HG03064 (cell line): ENCODE results near the gene ART1.
"Not testable (repeated sequence)": the region's sequence is repeated elsewhere in the genome, so short reads cannot be mapped to it uniquely, and the experiment has no call there.

Experiments used
- ATAC-seq: cut with Tn5 transposase; IDR thresholded peaks from one replicate; pipeline ENCODE4 v1.9.1; 2021; ENCODE audit warnings: low read depth; ENCODE audit not compliant: unreplicated experiment

ART1 gene

DNA sequence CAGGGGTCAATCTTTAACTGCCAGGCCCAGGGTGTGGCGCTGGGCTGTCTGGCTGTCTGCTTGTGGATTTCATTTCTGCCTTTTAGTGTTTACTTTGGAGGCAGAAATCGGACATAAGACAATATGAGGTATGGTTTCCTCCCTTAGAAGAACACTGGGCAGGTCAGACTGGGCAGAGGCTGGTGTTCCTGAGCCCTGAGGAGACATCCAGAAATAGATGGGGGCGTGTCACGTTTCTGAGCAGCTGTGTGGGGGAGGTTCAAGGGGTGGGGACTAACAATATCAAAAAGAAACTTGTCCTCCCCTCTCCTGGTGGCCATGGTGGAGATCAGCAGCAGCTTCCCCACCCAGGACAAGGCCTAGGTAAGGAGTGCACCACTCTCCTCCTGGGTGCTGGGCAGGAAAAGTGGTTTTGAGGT lies at the start of gene ART1:
Gene ART1, plus strand, starts transcription at position 312 of the 419 bp plus-strand sequence. CDS start 14,086 bp downstream, outside the sequence.
- ATAC-seq = no peak

DNA sequence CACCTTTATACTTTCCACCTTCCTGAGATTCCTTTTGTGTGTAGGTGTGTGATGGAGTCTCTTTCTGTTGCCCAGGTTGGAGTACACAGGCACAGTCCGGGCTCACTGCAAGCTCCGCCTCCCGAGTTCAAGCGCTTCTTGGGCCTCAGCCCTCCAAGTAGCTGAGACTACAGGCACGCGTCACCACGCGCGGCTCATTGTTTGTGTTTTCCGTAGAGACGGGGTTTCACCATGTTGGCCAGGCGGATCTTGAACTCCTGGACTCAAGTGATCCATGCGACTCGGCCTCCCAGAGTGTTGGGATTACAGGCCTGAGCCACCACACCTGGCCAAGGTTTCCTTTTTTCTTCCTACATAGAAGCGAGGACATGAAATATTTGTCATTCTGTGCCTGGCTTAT lies 47.2 kb upstream of the ART1 start:
- not testable (repeated sequence) for ATAC-seq

DNA sequence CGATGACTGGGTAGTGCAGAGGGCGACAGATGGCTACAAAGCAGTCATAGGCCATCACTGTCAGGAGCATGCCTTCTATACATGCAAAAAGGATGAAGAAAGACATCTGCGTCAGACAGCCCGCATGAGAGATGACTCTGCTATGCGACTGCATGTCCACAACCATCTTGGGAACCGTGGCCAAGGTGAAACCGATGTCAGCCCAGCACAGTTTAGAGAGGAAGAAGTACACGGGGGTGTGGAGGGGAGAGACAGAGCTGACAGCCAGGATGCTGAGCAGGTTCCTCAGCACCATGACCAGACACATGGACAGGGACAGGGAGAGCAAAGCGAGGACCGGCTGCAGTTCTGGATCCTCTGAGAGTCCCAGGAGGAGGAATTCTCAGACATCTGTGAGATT lies 44.7 kb upstream of the ART1 start:
- not testable (repeated sequence) for ATAC-seq

GRCh38 chr11:3604167-3604566 lies 40.8 kb upstream of the ART1 start:
- ATAC-seq = no peak

GRCh38 chr11:3605283-3605662 lies 39.7 kb upstream of the ART1 start:
- ATAC-seq = no peak

DNA sequence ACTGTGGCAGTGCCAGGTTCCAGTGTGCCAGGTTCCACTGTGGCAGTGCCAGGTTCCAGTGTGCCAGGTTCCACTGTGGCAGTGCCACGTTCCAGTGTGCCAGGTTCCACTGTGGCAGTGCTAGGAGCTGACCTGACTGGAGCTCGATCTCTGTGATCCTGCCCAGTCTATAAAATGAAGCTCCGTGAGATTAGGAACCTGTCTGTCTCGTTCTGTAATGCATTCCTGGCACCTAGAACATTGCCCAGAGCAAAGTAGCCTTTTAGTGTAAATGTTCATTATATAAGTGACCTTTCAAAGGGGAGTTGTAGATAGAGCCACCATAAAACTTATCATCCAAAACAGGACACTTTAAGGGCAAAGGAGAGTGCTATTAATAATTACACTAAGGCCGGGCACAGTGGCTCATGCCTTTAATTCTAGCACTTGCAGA lies 39.1 kb upstream of the ART1 start:
- no peak for ATAC-seq

DNA sequence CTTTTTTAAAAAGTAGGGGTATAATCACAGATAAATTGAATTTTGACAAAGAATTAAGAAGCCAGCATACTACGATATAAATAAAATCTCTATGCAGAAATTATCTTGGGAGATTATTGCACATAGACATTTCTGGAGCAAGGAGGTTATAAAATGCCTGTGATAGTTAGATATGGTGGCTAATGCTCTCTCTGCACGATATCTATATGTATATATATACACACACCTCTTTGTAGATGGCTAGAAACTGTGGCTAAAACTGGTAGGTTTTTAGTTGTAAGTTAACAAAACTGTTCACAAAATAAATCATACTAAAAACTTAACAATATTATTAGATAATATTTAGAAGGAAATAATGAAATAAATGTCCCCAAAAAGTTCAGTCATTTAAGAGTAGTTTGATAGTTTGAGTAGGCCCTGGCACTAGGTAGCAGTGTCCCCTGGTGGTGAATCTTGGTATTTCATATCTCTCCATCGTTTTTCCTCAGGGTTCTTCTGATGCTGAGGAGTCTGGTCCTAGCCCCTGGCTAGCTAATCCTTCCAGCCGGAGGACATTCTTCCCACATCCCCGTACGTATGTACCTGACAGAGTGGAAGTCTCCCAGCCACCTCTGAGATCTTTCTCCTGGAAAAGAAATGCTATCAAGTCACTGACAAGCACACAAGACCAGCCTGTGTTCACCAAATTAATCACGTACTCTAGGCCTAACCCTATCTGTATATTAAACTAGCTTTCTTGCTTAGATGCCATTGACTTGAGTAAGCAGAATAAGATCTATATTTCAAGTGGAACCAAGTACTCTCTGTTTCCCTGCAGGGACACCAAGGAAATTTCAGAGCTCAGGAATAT lies 35.3 kb upstream of the ART1 start:
- no peak for ATAC-seq

GRCh38 chr11:3610846-3611245 lies 34.1 kb upstream of the ART1 start:
- ATAC-seq = no peak

- ATAC-seq = no peak
Measured at GRCh38 chr11:3611976-3612678, 32.8 kb upstream of the ART1 start.

GRCh38 chr11:3613998-3614741 lies 30.8 kb upstream of the ART1 start:
- no peak for ATAC-seq

DNA sequence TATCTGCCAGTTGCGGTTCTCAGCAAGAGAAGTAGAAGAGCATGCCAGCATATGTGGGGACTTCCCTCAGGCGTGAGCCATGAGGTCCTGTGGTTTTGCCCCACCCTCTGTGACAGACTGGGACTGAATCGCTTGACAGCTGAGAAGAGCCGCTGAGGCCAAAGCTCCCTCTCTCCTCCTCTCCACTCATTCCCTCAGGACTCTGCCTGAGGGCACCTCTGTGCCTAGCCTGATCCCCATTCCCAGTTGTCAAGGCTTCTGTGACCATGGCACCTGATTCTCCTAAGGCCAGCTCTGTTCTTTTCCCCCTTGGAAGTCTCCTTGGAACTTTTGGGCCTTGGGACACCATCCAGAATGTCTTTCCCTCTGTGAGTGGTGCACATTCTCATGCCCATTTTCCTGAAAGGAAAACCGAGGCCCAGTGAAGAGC lies 30.2 kb upstream of the ART1 start:
- peak; percentile 72 for ATAC-seq

GRCh38 chr11:3615998-3616397 lies 28.9 kb upstream of the ART1 start:
- no peak for ATAC-seq

DNA sequence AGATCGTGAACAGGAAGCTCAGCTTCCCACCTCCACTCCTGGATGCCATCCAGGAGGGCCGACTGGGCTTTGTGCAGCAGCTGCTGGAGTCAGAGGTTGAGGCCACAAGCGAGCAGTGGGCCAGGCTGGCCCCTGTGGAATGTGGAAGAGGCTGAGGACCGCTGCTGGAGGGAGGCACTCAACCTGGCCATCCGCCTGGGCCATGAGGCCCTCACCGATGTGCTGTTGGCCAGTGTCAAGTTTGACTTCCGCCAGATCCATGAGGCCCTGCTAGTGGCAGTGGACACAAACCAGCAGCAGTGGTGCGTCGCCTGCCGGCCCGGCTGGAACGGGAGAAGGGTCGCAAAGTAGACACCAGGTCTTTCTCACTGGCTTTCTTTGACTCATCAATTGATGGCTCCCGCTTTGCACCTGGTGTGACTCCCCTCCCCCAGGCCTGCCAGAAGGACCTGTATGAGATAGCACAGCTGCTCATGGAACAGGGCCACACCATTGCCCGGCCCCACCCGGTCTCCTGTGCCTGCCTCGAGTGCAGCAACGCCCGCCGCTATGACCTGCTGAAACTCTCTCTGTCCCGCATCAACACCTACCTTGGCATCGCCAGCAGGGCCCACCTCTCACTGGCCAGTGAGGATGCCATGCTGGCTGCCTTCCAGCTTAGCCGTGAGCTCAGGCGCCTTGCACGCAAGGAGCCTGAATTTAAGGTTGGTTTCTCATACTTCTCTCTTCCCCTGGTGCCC lies 28.0 kb upstream of the ART1 start:
- ATAC-seq = no peak

GRCh38 chr11:3617990-3618389 lies 26.9 kb upstream of the ART1 start:
- no peak for ATAC-seq

DNA sequence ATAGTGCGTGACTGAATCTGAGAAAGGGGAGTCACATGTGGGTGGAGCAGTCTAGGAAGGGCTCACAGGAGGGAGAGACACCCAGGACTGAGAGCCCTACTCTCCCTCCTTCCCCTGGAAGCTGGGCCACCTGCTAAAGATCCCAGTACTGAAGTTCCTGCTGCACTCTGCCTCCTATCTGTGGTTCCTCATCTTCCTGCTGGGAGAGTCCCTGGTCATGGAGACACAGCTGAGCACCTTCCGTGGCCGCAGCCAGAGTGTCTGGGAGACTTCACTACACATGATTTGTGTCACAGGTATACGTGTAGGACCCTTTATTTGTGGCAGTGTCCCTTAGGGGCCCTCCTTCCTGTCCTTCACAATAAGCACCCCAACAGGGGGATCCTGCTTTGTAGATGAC lies 22.4 kb upstream of the ART1 start:
- no peak for ATAC-seq

DNA sequence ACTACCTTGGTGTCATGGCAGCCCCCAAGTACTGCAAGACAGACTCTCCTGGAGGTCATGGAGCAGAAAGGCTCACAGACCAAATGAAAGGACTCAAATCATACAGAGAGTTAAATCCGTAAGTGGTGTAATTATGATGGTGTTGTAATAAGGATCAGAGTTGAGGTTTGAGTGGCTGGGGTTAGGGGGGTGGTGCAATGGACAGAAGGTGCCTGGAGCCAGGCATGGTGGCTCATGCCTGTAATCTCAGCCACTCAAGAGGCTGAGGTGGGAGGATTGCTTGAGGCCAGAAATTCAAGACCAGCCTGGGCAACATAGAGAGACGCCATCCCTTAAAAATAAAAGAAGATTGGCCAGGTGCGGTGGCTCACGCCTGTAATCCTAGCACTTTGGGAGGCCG lies 21.8 kb upstream of the ART1 start:
- ATAC-seq = no peak

GRCh38 chr11:3623767-3624458 lies 21.0 kb upstream of the ART1 start:
- no peak for ATAC-seq

DNA sequence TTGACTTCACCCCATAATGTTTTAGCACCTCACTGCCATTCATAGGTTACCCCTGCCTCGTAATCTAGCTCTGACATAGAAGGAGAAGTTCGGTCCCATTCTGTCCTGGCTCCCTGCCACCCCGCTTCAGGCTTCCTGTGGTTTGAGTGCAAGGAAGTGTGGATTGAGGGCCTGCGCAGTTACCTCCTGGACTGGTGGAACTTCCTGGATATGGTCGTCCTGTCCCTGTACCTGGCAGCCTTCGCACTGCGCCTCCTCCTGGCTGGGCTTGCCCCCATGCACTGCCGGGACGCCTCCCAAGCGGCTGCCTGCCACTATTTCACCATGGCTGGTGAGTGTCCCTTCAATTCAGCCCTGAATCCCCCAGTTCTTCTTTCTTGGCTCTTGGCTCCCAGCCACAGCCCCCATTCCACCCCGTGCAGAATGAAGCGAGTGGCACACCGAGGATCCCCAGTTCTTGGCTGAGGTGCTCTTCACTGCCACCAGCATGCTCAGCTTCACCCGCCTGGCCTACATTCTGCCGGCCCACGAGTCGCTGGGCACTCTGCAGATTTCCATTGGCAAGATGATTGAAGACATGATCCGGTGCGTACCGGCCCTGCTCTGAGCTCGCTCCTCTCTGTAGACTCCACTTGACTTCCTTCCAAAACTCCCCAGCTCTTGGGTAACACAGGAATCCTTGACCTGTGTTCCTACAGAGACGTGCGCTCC lies 18.5 kb upstream of the ART1 start:
- no peak for ATAC-seq

DNA sequence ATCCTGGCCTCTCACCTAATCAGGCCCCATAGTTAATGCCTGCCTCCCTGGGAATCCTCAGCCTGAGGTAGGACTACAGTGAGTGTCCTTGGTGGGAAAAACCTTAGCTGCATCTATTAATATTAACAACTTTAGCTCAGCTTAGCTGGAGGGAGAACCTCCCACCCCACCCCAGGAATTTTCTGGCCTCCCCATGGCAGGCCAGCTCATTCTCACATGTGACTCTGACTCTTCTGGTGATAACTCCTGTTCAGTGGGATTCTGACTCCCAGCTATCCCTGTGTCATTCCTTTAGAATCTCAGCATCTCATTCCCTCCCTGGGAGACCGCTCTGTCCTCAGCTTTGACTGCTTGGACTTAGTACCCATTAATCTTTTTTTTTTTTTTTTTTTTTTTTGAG lies 17.6 kb upstream of the ART1 start:
- ATAC-seq = no peak
